VCaP (cell line): ENCODE data around the gene CTNND2.

Experiments
- H3K27ac ChIP-seq: fragments of 450-650 bp; 2 replicates; pipeline ENCODE4 v1.5.1; 2017
- CTCF ChIP-seq: fragments of 450-650 bp; conservative IDR thresholded peaks from 2 replicates; pipeline ENCODE4 v1.5.1; 2017; ENCODE audit warnings: mild to moderate bottlenecking, moderate library complexity

Gene CTNND2

DNA sequence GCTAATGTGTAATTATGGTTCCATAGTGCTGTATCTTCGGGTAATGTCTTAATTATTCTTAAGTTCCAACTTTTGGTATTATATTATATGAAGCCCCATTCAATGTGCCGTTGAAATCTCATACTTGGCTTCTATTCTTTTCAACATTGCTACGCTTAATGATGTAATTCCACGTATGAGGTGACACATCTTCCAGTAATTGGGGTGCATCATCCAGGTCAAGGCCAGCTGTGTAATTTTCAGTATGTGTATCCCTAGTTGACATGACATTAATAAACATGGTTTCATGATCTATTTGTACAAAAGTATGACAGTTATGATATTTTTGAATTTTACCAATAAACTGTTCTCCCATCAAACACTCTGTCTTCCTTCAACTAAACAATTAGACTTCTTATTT is 546.3 kb downstream of the CTNND2 start:
- H3K27ac ChIP-seq: no peak overlapping the region
- no peak for TF ChIP-seq CTCF

DNA sequence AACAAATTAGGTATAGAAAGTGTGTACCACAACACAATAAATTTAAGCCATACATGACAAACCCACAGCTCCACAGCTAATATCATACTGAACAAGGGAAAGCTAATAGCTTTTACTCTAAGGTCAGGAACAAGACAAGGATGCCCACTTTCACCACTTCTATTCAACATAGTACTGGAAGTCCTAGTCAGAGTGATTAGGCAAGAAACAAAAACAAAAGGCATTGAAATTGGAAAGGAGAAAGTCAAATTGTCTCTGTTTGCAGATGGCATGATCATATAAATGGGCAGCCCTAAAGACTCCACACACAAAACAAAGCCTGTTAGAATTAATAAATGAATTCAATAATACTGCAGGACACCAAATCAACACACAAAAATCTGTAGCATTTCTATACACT is 548.8 kb downstream of the CTNND2 start:
- TF ChIP-seq CTCF: no peak
- H3K27ac ChIP-seq: no peak overlapping the region

GRCh38 chr5:11346336-11346735 is 557.9 kb downstream of the CTNND2 start:
- H3K27ac ChIP-seq: no peak overlapping the region
- TF ChIP-seq CTCF: no peak

GRCh38 chr5:11335881-11336760 is 568.1 kb downstream of the CTNND2 start:
- no peak overlapping the region for H3K27ac ChIP-seq
- no peak for TF ChIP-seq CTCF

DNA sequence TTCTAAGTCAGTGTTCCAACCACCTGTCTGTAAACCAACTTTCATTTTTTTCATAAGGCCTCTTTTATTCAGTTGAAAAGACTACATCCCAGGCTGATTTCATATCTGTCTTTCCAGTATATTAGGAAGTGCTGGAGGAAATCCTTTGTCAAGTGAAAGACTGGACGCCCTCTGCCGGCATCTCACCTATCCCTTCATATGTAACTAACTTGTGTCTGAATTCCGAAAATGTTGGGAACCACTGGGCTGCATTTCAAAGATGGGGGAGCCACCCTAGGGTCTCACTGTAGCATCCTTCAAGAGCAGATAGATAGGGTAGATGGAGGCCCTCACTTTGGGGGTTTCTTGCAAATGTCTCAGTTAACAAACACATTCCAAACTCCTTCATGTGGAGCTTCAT is 569.8 kb downstream of the CTNND2 start:
- TF ChIP-seq CTCF: peak; percentile 50
- no peak overlapping the region for H3K27ac ChIP-seq

DNA sequence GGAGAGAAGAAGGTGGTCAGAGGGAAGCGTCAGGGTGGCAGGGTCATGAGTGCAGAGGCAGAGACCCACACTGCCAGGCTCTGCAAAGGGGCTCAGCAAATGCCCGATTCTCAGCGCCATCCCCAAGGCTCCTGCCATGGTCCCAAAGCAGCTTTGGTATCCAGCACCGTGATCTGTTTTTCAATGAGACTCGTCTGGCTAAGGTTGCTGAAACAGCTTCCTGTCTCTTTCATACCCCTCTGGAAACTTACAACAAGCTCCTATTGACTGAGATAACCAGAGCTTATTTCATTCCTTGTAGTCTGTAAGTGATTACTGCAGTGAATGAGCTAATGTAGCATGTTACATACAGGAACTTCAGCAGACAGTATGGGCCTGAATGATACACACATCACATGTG is 574.6 kb downstream of the CTNND2 start:
- no peak overlapping the region for H3K27ac ChIP-seq
- no peak for TF ChIP-seq CTCF

- no peak overlapping the region for H3K27ac ChIP-seq
- no peak for TF ChIP-seq CTCF
Observed at GRCh38 chr5:11324521-11325289, 579.5 kb downstream of the CTNND2 start.
